H1 (cell line): ENCODE measurements around the gene RAB3GAP1. TPM values are rescaled to one million over a fixed set of nuclear protein-coding genes. Genes with fewer than 3 reads are reported as not detected.

Experiments used
- BACH1 ChIP-seq: IDR thresholded peaks from 2 replicates; pipeline ENCODE4 v1.6.1; 2012; ENCODE audit warnings: low read length, improper control_type of control experiment
- CHD1 ChIP-seq: IDR thresholded peaks from 2 replicates; pipeline ENCODE4 v1.6.1; 2012; ENCODE audit warnings: low read depth, low read length, improper control_type of control experiment
- CHD7 ChIP-seq: fragments of 300-600 bp; sonication (generic); IDR thresholded peaks from 2 replicates; pipeline ENCODE4 v1.7.1; 2012; ENCODE audit warnings: low read length, moderate library complexity, mild to moderate bottlenecking, inconsistent platforms; ENCODE audit not compliant: insufficient replicate concordance
- CTBP2 ChIP-seq: IDR thresholded peaks from 2 replicates; pipeline ENCODE4 v1.7.0; 2011; ENCODE audit warnings: borderline replicate concordance, mild to moderate bottlenecking, moderate library complexity, mixed read lengths, low read length; ENCODE audit not compliant: insufficient read depth, insufficient read length
- CTCF ChIP-seq, 3 experiments: IDR thresholded peaks; 1 replicate in 2 of 3; 2 replicates in 1 of 3; pipeline versions ENCODE4 v1.5.1 to v1.6.1; 2011; ENCODE audit warnings: low read length in 3 of 3, mild to moderate bottlenecking in 3 of 3, inconsistent platforms in 2 of 3, low read depth in 1 of 3, moderate library complexity in 1 of 3; ENCODE audit not compliant: insufficient read depth in 1 of 3; ENCODE audit errors: control extremely low read depth in 1 of 3
- EP300 ChIP-seq, 2 experiments: IDR thresholded peaks; 1 replicate in 1 of 2; 2 replicates in 1 of 2; pipeline ENCODE4 v1.6.1; 2011 to 2012; ENCODE audit warnings: low read depth in 2 of 2, low read length in 2 of 2, mild to moderate bottlenecking in 2 of 2, borderline replicate concordance in 1 of 2, inconsistent platforms in 1 of 2, moderate library complexity in 1 of 2
- JUND ChIP-seq: IDR thresholded peaks from 2 replicates; pipeline ENCODE4 v1.6.1; 2011; ENCODE audit warnings: mild to moderate bottlenecking, improper control_type of control experiment, low read length
- POLR2A ChIP-seq, 2 experiments: IDR thresholded peaks; 1 replicate in 1 of 2; 2 replicates in 1 of 2; pipeline ENCODE4 v1.6.1; 2011; ENCODE audit warnings: low read depth in 2 of 2, low read length in 2 of 2, mild to moderate bottlenecking in 2 of 2; ENCODE audit errors: control extremely low read depth in 1 of 2
- RAD21 ChIP-seq, 2 experiments: IDR thresholded peaks in 1 of 2; conservative IDR thresholded peaks in 1 of 2; 2 replicates each; pipeline ENCODE4 v1.6.1; 2011; ENCODE audit warnings: low read depth in 2 of 2, low read length in 2 of 2, improper control_type of control experiment in 1 of 2, inconsistent platforms in 1 of 2, mild to moderate bottlenecking in 1 of 2, moderate library complexity in 1 of 2
- polyA plus RNA-seq, 7 experiments: library from polyadenylated mRNA; depleted of rRNA in 3 of 7; stranded (reverse) in 5 of 7; unstranded in 2 of 7; fragments of >200 nt in 5 of 7; fragments of 200-250 nt in 2 of 7; gene quantifications; 1 replicate in 5 of 7; 2 replicates in 1 of 7; 4 replicates in 1 of 7; pipeline versions ENCODE4 v1.2.1 to v1.2.3, GENCODE V29; 2011 to 2013; ENCODE audit warnings: missing spikeins in 2 of 7, mixed read lengths in 2 of 7
- total RNA-seq: library from RNA; stranded (reverse); fragmentation: NEBNext Ultra II Directional; extraction: Animal tissue kit (Norgen Biotek cat#: 25700); gene quantifications from 2 replicates; pipeline ENCODE4 v1.2.1, GENCODE V29; 2021

Gene RAB3GAP1
- total and polyA plus RNA-seq, 2 of the 8 experiments (the other 6 are each of a cell fraction or from before 2014, with no cell fraction given), result 9.8 to 28.6 TPM

GRCh38 chr2:135162377-135162776 lies 110.3 kb downstream of the RAB3GAP1 start (continued):
- TF ChIP-seq CHD7 (no peak), CHD1 (no peak), JUND (no peak), RAD21 (IDR thresholded peaks at IDR 0.05 in 1 of 2, conservative IDR thresholded peaks at IDR 0.05 in 1 of 2; ENCODE audit: low read depth in 2 of 2, low read length in 2 of 2) (no peak), BACH1 (no peak), CTBP2 (no peak), POLR2A (IDR thresholded peaks at IDR 0.05; ENCODE audit: control extremely low read depth in 1 of 2, low read depth in 2 of 2, low read length in 2 of 2) (no peak), CTCF (IDR thresholded peaks at IDR 0.05; ENCODE audit: control extremely low read depth in 1 of 3, insufficient read depth in 1 of 3, low read depth in 1 of 3, low read length in 3 of 3) (no peak), EP300 (IDR thresholded peaks at IDR 0.05; ENCODE audit: borderline replicate concordance in 1 of 2, low read depth in 2 of 2, low read length in 2 of 2) (no peak)
